NCI-H2196 treated with DMSO at 0.1 percent for 48 hours (cell line): Measurements from ENCODE around the gene FOXP1.

Experiments
- DNase-seq: peaks from one replicate; lab custom pipeline; 2025; ENCODE audit not compliant: unreplicated experiment; lab: John Stamatoyannopoulos, UW

FOXP1 gene

GRCh38 chr3:70973558-70973957, 610.0 kb downstream of the FOXP1 start:
- DNase-seq, result no peak

GRCh38 chr3:70972855-70973254, 610.7 kb downstream of the FOXP1 start:
- DNase-seq, result no peak

- DNase-seq, result no peak
These were observed 612.6 kb downstream of the FOXP1 start for GRCh38 chr3:70970952-70971351.

GRCh38 chr3:70970171-70970570, 613.4 kb downstream of the FOXP1 start:
- DNase-seq, result no peak

GRCh38 chr3:70963431-70964275, 619.9 kb downstream of the FOXP1 start:
- no peak for DNase-seq

GRCh38 chr3:70959506-70960291, 623.8 kb downstream of the FOXP1 start:
- DNase-seq, result no peak

GRCh38 chr3:70952033-70952747, 631.3 kb downstream of the FOXP1 start:
- DNase-seq, result no peak

GRCh38 chr3:70951316-70951715, 632.2 kb downstream of the FOXP1 start:
- no peak for DNase-seq

GRCh38 chr3:70947579-70947978, 635.9 kb downstream of the FOXP1 start:
- DNase-seq, result no peak

GRCh38 chr3:70943886-70944285, 639.6 kb downstream of the FOXP1 start:
- no peak for DNase-seq

GRCh38 chr3:70933105-70933810, 650.3 kb downstream of the FOXP1 start:
- DNase-seq, result no peak

GRCh38 chr3:70930066-70930465, 653.5 kb downstream of the FOXP1 start:
- DNase-seq, result no peak

- DNase-seq, result no peak
These were observed 656.3 kb downstream of the FOXP1 start for GRCh38 chr3:70927239-70927638.

GRCh38 chr3:70926835-70927234, 656.7 kb downstream of the FOXP1 start:
- DNase-seq, result no peak

GRCh38 chr3:70919661-70920060, 663.9 kb downstream of the FOXP1 start:
- DNase-seq, result no peak

- DNase-seq, result no peak
These were observed 664.4 kb downstream of the FOXP1 start for GRCh38 chr3:70919091-70919490.

GRCh38 chr3:70916375-70917055, 667.0 kb downstream of the FOXP1 start:
- no peak for DNase-seq

- no peak for DNase-seq
These were observed 668.7 kb downstream of the FOXP1 start for GRCh38 chr3:70914862-70915261.

- no peak for DNase-seq
These were observed 671.8 kb downstream of the FOXP1 start for GRCh38 chr3:70911719-70912118.

GRCh38 chr3:70905491-70905890, 678.0 kb downstream of the FOXP1 start:
- DNase-seq, result no peak
